ENCODE measurements around the gene LAMA3. TPM values are rescaled to one million over a fixed set of nuclear protein-coding genes. Genes with fewer than 3 reads are reported as not detected.

LAMA3 gene
- total RNA-seq, 1 experiment from 2014 or later: 207 TPM

DNA sequence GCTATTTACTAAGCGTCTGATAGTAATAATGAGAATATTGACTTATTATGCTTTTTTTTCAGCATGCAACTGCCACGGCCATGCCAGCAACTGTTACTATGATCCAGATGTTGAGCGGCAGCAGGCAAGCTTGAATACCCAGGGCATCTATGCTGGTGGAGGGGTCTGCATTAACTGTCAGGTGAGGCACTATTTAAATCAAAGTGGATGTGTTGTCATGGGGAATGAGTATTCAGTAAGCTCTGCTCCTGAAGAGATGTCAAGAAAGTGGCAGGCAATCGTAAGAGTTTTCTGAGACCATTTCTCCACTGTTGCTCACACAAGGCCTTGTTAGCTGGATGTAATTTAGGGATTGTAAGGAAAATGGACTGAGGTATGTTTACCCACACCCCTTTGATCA, 74.1 kb downstream of the LAMA3 start:
- TF ChIP-seq CTCF (IDR thresholded peaks at IDR 0.05; ENCODE audit: unreplicated experiment): no peak
- no peak for DNase-seq
- intact Hi-C loops (cut with micrococcal nuclease; ENCODE audit: unreplicated experiment): no loop called here
- Mint-ChIP-seq H3K27me3 (ENCODE audit: unreplicated experiment) (no peaks in the 10 kb centered on the region), H3K4me1 (ENCODE audit: low read depth, unreplicated experiment) (no peaks in the 10 kb centered on the region), H3K27ac (ENCODE audit: unreplicated experiment) (no peak overlapping the region), H3K4me3 (ENCODE audit: low read depth, unreplicated experiment) (no peak overlapping the region), H3K36me3 (ENCODE audit: insufficient read depth, unreplicated experiment) (no peaks in the 10 kb centered on the region), H3K9me3 (ENCODE audit: low read depth, unreplicated experiment) (peaks cover 6% of the 10 kb centered on the region)
- CTCF ChIA-PET: no interaction called here
- BruUV-seq (replicated peaks): no TSS peak

- Mint-ChIP-seq H3K36me3 (ENCODE audit: insufficient read depth, unreplicated experiment) (no peaks in the 10 kb centered on the region), H3K27me3 (ENCODE audit: unreplicated experiment) (no peaks in the 10 kb centered on the region), H3K4me3 (ENCODE audit: low read depth, unreplicated experiment) (no peak overlapping the region), H3K4me1 (ENCODE audit: low read depth, unreplicated experiment) (no peaks in the 10 kb centered on the region), H3K27ac (ENCODE audit: unreplicated experiment) (no peak overlapping the region), H3K9me3 (ENCODE audit: low read depth, unreplicated experiment) (peaks cover 6% of the 10 kb centered on the region)
- no peak for DNase-seq
- intact Hi-C loops (cut with micrococcal nuclease; ENCODE audit: unreplicated experiment): no loop called here
- CTCF ChIA-PET: no interaction called here
- no TSS peak for BruUV-seq (replicated peaks)
- TF ChIP-seq CTCF (IDR thresholded peaks at IDR 0.05; ENCODE audit: unreplicated experiment): no peak
Measured at GRCh38 chr18:23765931-23766330, 76.7 kb downstream of the LAMA3 start.

GRCh38 chr18:23772327-23773024, 83.2 kb downstream of the LAMA3 start:
- CTCF ChIA-PET: no interaction called here
- no TSS peak for BruUV-seq (replicated peaks)

DNA sequence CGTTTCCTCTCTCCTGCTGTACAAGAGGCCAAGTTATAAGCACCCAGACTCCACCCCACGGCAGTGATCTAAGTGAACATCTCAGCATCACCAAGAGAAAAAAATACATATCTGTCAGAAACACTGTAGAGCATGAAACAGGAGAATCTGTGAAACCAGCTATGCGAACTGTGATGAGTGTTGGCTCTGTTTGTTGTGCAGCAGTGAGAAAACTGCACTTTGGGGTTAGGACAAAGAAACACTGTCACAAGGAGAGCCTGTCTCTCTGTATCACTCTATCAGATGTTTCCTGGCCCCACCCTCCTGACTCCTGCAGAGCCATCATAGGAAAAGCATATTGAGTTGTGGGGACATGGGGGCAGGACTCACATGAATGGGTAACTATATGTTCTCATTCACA, 87.1 kb downstream of the LAMA3 start:
- intact Hi-C loops (cut with micrococcal nuclease; ENCODE audit: unreplicated experiment): no loop called here
- CTCF ChIA-PET: no interaction called here
- Mint-ChIP-seq H3K27me3 (ENCODE audit: unreplicated experiment) (no peaks in the 10 kb centered on the region), H3K27ac (ENCODE audit: unreplicated experiment) (no peak overlapping the region), H3K36me3 (ENCODE audit: insufficient read depth, unreplicated experiment) (no peaks in the 10 kb centered on the region), H3K4me1 (ENCODE audit: low read depth, unreplicated experiment) (no peaks in the 10 kb centered on the region), H3K9me3 (ENCODE audit: low read depth, unreplicated experiment) (no peaks in the 10 kb centered on the region), H3K4me3 (ENCODE audit: low read depth, unreplicated experiment) (no peak overlapping the region)
- no TSS peak for BruUV-seq (replicated peaks)
- no peak for TF ChIP-seq CTCF (IDR thresholded peaks at IDR 0.05; ENCODE audit: unreplicated experiment)
- DNase-seq: no peak

More at GRCh38 chr18:23772327-23773024, 83.2 kb downstream of the LAMA3 start:
- H3K4me1 Mint-ChIP-seq (ENCODE audit: low read depth, unreplicated experiment): no peaks in the 10 kb centered on the region
- H3K9me3 Mint-ChIP-seq (ENCODE audit: low read depth, unreplicated experiment): peaks cover 2% of the 10 kb centered on the region
- no peak for DNase-seq
- H3K27me3 Mint-ChIP-seq (ENCODE audit: unreplicated experiment): no peaks in the 10 kb centered on the region
- H3K36me3 Mint-ChIP-seq (ENCODE audit: insufficient read depth, unreplicated experiment): no peaks in the 10 kb centered on the region
- intact Hi-C loops (cut with micrococcal nuclease; ENCODE audit: unreplicated experiment): no loop called here
- no peak overlapping the region for H3K4me3 Mint-ChIP-seq (ENCODE audit: low read depth, unreplicated experiment)
- H3K27ac Mint-ChIP-seq (ENCODE audit: unreplicated experiment): no peak overlapping the region
- no peak for TF ChIP-seq CTCF (IDR thresholded peaks at IDR 0.05; ENCODE audit: unreplicated experiment)
